ENCODE results near the gene FAM24A.
"Not testable (repeated sequence)": the region's sequence is repeated elsewhere in the genome, so short reads cannot be mapped to it uniquely, and the experiment has no call there.

Gene FAM24A, protein sequence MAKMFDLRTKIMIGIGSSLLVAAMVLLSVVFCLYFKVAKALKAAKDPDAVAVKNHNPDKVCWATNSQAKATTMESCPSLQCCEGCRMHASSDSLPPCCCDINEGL
- total RNA-seq, result 0 reads per million in 2 donors

DNA sequence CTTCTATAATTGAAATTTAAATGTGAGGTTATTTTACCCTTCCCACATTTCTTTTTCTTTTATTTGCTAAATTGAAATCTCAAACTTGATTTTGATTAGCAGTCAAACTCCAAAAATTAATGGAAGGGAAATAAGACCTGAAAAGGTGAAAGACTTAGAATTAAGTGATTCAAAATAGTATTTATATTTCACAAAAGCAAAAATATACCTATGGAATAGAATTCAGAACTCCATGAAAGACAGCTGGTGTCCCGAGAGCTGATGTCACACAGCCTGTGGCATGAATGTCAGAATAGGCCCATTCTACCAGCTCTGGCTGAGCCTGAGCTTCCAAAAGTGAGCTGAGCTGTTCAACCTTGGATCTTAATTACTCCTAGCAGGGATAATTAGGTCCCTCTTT, at the start of gene FAM24A:
FAM24A (plus strand) TSS at position 301 of the 400 bp plus-strand sequence. CDS start 1,025 bp downstream, outside the sequence.
- DNase-seq, result no peak

DNA sequence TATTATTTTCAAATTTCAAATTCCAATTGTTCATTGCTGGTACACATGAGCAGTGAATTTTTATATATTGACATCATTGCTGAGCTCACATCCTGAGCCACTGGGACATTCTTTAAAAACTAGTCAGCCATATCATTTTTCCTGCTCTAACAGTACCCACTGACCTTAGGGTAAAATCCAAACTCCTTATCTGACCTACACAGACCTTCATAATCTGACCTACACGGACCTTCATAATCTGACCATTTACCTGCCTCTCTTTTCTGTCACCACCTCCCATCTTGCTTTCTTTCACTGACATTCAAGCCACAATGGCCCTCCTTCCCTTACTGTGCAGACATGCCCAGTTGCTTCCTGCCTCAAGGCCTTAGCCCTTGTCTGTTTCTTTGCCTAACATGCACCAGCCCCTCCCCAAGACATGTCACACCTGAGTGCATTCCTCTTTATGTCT, 48.7 kb upstream of the FAM24A start:
- DNase-seq, result no peak

DNA sequence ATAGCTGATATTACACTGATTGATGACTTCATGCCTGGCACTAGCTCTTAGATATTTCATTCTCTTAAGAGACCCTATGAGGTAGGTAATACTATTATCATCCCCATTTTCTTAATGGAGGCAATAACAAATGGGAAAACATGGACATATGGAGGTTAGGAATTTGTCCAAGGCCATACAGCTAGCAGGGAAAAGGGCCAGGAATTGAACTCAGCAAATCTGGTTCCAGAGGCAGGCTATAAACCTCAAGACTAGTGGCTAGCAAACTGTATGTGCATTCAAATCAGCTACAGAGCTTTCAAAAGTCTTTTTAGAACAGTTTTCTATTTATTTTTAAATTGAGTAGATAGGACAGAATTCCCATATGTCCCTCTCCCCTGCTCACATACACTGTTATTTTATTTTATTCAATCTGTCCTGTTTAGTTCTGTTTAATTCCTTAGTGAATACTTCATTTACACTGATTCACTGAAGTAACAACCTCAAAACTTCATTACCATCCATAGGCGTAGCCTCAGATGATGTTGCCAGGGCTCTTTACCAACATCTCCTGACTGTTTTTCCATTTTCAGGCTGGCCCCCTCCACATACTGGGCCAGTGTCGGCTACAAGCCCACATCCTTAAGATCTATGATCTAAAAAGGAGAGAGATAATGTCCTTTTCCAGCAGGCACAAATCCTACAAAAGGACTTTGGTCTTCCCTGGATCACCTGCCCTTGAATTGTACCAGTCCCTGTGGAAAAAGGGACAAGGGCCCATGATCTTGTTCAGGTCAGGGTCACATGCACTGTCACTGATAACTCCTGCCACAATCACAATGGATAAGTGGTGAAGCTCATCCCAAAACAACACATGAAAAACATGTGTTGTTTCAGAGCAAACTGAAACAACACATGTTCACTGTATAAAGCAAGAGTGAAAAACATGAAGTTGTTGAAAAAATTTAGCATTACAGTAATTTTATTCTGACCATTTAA, 46.9 kb upstream of the FAM24A start:
- DNase-seq, result no peak

DNA sequence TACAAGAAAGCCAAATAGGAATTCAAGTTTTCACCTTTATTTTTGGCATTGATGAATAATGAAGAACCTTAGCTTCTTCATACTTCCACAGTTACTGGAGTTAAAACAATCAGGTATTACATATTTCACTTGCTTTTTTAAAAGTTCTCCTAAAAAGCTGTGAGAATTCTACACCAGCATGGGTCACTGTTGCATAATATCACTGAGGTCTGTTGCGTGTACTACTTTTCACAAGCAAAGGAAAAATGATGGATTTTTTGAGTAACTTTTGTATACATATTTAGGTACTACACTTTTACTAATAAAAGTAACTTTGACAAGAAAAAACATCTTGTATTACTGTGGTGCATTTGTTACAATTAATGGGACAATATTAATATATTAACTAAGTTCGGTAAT, 46.2 kb upstream of the FAM24A start:
- no peak for DNase-seq

DNA sequence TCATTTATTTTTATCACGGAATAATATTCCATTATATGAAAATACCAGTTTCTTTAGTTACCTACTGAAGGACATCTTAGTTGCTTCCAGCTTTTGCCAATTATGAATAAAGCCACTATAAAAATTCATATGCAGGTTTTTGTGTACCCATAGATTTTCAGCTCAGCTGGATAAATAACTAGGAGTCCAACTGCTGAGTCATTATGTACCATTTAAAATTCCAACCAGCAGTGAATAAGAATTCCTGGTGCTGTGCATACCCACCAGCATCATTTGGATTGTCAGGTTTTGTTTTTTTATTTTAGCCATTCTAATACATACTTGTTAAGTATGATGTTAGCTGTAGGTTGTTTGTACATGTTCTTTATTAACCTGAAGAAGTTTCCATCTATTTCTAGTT, 45.5 kb upstream of the FAM24A start:
- DNase-seq, result no peak

DNA sequence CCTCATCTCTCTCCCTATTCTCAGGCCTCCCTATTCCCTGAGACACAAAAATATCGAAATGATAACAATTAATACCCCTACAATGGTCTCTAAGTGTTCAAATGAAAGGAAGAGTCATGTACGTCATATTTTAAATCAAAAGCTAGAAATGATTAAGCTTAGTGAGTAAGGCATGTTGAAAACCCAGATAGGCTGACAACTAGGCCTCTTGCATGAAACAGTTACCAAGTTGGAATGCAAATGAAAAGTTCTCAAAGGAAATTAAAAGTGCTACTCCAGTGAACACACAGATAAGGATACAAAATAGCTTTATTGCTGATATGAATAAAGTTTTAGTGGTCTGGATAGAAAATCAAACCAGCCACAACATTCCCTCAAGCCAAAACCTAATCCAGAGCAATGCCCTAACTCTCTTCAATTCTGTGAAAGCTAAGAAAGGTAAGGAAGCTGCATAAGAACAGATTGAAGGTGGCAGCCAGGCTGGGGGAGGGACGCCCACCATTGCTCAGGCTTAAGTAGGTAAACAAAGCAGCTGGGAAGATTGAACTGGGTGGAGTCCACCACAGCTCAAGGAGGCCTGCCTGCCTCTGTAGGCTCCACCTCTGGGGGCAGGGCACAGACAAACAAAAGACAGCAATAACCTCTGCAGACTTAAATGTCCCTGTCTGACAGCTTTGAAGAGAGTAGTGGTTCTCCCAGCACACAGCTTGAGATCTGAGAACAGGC, 43.5 kb upstream of the FAM24A start:
- DNase-seq, result not testable (repeated sequence)

DNA sequence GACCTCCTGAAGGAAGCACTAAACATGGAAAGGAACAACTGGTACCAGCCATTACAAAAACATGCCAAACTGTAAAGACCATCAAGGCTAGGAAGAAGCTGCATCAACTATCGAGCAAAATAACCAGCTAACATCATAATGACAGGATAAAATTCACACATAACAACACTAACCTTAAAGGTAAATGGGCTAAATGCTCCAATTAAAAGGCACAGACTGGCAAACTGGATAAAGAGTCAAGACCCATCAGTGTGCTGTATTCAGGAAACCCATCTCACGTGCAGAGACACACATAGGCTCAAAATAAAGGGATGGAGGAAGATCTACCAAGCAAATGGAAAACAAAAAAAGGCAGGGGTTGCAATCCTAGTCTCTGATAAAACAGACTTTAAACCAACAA, 41.6 kb upstream of the FAM24A start:
- not testable (repeated sequence) for DNase-seq

DNA sequence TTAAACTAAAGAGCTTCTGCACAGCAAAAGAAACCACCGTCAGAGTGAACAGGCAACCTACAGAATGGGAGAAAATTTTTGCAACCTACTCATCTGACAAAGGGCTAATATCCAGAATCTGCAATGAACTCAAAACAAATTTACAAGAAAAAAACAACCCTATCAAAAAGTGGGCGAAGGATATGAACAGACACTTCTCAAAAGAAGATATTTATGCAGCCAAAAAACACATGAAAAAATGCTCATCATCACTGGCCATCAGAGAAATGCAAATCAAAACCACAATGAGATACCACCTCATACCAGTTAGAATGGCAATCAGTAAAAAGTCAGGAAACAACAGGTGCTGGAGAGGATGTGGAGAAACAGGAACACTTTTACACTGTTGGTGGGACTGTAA, 38.5 kb upstream of the FAM24A start:
- DNase-seq, result not testable (repeated sequence)

DNA sequence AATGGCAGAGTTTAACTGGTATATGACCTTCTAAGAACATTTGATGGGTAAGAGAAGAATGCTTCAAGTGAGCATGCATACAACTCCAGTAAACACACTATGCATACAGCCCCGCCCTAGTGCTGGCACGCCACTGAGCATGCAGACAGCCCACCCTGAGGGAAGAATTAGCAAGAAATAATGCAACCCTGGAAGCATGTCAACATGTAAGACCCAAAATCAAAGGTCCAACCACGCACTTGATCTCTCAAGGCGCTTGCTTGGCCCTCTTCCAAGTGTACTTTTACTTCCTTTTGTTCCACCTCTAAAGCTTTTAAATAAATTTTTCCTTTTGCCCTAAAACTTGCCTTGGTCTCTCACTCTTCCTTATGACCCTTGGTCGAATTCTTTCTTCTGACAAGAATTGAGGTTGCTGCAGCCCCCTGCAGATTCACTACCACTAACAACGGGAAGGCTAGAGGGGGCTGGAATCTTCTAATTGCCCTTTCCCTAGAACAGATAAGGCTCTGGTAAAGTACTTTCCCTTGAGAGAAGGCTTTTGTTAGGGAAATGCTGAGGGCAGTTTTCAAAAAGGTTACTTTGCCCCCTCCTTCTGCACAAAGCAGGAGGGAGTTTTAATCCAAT, 34.5 kb upstream of the FAM24A start:
- DNase-seq, result no peak

DNA sequence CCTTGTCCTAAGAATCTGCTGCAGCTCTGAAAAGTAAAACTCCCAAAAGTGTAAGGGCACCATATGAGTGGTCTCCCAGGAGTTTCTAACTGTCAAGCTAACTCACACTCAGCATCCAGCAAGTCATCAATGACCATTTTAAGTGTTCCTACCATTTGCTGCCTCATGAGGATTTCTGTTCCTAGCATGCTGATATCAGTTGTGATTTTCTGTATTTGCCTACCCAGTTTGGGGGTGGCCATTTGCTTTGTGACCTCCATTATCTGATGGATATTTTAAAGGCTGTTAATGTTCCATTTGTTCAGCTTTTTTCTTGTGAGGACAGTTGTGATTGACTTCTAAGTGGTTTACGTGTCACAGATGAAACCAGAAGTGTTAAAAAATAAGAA, 33.9 kb upstream of the FAM24A start:
- no peak for DNase-seq

DNA sequence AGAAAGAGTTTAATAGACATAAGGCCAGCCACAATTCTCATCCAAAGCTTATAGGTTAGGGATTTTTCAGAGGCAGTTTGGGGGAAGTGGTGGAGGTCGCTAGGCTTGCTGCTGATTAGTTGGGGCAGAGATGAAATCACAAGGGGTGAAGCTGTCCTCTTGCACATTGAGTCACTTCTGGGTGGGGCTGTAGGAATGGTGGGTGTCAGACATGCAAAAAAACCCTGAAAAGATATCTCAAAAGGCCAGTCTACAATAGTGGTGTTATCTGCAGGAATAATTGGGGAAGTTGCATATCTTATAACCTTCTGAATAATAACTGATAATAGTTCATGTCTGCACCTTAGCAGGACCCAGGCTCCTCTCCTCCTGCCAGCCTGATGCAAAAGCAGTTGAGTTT, 33.1 kb upstream of the FAM24A start:
- no peak for DNase-seq

DNA sequence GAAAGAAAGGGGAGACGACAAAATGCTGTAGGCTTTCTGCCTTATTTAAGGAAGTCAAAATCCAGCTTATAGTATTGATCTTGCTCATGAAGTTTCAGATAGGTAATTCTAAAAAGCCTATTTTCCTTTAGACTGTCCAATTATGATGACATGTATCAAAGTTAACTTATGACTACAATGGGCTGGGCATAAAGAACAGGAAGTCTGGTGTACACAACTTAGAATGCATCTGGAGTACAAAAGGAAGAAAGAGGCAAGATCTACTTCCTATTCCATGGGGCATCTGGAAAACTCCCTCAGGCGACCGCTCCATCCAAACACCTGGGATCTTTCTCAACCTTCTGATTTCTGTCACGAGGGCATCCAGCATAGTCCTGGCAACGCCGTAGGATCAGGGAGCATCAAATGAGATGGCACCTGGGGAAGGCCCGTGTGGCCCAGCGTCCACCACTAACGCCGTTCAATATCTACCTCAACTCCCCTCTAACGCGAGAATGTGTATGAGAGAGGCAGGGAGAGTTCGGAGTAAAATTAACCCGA, 31.5 kb upstream of the FAM24A start:
- DNase-seq, result no peak

DNA sequence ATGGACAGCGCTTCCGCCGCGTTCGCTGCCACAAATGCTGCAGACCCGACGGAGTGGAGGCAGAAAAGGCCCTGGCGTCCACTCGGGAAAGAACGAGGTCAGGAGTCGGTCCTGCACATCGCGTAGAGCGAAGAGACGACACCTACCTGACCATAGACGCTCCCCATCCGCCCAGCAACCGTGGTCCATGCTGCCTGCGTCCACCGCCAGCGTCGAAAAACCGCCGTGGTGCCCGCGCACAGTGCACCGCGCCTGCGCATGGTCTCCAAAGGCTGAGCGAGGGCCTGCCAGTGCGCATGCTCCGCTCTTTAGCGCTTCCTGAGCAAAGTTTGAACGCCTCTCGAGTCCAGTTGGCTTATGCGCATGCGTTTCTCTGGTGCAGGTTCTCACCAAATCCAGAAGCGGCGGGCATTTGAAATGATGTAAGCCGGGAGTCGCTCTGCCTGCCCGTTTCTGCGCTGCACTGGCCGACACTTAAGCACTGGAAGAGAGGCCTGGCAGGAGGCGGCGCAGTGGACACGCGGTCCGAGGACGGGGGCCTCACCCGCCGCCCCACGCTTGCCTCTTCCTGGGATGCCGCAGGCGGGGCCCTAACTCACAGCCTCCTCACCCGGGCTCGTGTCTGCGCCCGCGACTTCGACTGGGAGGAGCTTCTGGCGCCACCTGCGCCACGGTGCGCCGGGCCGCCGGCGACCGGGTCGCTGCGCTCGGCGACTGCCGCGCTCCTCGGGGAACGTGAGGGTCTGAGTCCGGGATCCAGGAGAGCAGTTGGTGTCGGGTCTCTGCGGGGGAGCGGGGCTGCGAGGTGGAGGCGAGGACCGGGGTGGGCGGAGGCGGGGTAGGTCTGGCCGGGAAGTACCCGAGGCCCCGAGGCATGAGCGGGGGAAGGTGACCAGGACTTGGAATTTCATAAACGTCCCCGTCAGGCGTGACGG, 30.8 kb upstream of the FAM24A start, which contains the start of gene FAM24B:
FAM24B (minus strand) TSS at position 243 of the 935 bp plus-strand sequence. CDS start 29,066 bp downstream, outside the sequence.
- peak; percentile 83 for DNase-seq

DNA sequence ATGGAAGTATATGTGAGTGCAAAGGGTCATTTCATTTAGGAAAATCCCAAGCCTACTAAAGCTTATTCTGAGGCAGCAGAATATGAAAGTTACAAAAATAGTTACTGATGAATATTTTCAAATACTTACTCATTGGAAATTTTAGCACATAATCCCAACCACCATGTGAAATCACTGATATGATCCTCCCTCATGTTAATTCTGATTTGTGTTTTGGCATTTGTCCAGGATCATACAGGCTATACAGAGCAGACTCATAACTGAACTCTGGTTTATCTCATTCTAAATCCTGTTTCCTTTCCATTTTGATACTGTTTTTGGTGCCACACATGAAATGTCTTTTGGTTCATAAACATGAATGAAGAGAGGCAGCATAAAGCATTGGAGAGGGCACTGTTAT, 27.6 kb upstream of the FAM24A start:
- no peak for DNase-seq

DNA sequence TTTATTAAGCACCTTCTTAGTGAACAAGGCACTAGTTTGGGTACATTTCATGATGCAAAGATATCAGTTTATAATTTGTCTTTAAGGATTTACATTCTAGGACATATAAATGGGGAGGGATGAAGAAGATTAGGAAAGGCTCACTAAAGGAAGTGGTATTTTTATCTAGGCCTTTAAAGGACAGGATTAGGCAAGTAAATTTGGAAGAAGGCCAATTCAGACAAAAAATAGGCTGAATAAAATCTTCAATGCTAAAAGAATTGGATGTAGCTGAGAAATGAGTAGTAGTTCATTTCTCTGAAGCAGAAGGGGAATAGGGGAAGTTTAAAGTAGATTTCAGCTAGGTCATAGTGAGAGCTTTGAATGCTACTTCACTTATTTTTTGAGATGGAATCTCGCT, 26.2 kb upstream of the FAM24A start:
- DNase-seq, result no peak

DNA sequence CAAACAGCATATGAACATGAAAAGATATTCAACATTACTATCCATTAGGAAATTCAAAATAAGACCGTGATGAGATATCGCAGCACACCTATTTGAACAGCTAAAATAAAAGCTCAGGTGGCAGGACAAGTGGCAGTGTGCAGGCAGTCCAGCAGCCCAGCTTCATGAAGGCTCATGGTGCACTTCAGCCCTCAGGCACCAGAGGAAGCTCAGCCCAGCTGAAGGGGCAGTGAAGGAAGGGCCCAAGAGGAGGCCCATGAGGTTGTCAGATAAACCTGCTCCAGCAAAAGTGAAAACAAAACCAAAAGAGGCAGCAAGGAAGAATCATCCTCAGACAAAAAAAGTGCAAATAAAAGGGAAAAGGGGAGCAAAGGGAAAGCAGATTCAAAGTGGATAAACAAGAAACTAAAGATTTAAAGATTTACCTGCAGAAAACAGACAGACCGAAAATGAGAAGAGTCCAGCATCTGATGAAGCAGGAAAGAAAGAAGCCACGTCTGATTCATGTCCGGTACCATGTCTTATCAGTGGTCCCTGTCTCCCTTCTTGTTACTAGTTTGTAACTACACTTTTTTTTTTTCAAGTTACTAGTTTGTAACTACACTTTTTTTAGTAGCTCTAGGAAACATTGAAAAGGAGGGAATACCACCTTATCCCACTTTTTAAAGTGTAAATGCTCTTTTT, 16.0 kb upstream of the FAM24A start:
- no peak for DNase-seq

DNA sequence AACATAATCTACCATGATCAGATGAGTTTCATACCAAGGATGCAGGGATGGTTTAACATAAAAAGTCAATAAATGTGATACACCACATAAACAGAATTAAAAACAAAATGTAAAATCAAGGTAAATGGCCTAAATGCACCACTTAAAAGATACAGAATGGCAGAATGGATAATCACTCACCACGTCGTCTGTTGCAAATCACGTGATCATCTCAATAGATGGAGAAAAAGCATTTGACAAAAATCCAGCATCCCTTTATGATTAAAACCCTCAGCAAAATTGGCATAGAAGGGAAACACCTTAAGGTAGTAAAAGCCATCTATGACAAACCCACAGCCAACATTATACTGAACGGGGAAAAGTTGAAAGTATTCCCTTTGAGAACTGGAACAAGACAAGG, 6.5 kb upstream of the FAM24A start:
- not testable (repeated sequence) for DNase-seq

DNA sequence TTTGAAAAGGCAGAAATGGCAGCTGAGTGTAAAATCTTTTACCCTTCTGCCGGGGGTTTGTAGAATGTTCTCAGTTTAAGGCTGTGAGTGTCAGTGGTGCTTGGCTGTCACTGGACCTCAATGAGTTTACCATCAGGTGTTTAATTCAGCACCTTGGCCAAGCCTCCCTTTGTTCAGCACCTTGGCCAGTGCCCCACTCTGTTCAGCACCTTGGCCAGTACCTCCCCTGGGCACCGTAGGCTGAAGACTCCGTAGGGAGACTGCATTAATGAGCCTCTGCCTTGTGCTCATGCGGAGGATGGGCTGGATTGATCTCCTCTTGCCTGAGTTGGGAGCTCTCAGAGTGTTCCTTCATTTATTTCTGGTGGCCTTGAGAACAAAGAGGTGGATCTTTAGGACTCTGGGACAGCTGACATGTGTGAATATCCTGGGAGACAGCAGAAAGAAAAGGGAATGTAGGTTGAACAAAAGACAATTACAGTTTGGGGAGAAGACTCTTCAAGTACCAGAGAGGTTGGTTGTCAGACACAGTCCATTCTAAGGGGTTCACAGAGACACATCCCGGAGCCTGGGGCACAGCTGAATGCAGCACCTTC, 1.6 kb downstream of the FAM24A start:
- peak; percentile 44 for DNase-seq

DNA sequence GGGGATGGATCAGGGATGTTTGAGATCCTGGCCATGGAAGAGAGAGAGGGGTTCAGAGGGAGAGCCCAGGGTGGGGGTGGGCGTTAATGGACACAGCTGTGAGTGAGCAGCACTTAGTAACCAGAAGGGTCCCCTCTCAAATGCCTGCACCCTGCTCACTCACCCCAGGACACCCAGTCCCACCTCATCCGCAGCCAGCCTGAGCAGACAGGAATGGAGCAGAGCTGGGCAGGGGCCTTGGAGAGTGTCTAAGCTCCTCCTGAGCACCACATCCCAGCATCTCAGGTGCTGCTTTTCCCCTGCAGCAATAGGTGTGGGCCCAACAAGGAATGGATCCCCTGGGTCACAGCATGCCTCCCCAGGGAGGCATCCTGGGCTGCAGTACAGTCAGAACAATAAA, 5.3 kb downstream of the FAM24A start:
- no peak for DNase-seq

DNA sequence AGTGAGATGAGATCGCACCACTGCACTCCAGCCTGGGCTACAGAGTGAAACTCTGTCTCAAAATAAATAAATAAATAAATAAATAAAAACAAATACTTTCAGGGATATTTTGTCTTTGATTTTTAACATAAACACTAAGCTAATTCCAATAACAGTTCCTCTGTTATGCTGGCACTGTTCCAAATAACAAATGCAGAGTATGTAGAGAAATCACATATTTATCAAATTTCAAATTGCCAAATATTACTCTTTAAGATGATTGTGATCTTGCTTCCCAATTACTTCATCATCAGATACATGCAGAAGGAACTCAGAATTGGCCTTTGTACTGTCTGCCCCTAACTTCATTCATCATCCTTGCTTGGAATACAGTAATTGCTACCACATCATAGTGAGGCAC, 19.7 kb downstream of the FAM24A start:
- no peak for DNase-seq

All from T-helper 9 cell (primary cell).